ENCODE results near the gene KRTAP10-5. TPM values are rescaled to one million over a fixed set of nuclear protein-coding genes. Genes with fewer than 3 reads are reported as not detected.

Gene KRTAP10-5
- total RNA-seq, 1 experiment from 2014 or later, result not detected

GRCh38 chr21:44599264-44600029 lies 19.0 kb upstream of the KRTAP10-5 start (continued):
- TF ChIP-seq ZNF425 (CRISPR knock-in tag; conservative IDR thresholded peaks at IDR 0.05) (no peak), USF1 (CRISPR knock-in tag; IDR thresholded peaks at IDR 0.05) (no peak), STAT6 (CRISPR knock-in tag; conservative IDR thresholded peaks at IDR 0.05; ENCODE audit: low read depth) (no peak), SOX15 (CRISPR knock-in tag; IDR thresholded peaks at IDR 0.05) (no peak), CREB1 (CRISPR knock-in tag; IDR thresholded peaks at IDR 0.05) (no peak), ATF1 (CRISPR knock-in tag; IDR thresholded peaks at IDR 0.05) (no peak), E2F4 (CRISPR knock-in tag; IDR thresholded peaks at IDR 0.05; ENCODE audit: borderline replicate concordance, low read depth) (no peak)

GRCh38 chr21:44598061-44598460 lies 17.7 kb upstream of the KRTAP10-5 start:
- ATAC-seq (peak; percentile 49), DNase-seq (ENCODE audit: low spot score) (no peak)
- peaks cover 52% of the 10 kb centered on the region for H3K4me1 Mint-ChIP-seq
- TF ChIP-seq FOXP1 (CRISPR knock-in tag; IDR thresholded peaks at IDR 0.05; ENCODE audit: borderline replicate concordance) (no peak), ZNF396 (CRISPR knock-in tag; IDR thresholded peaks at IDR 0.05; ENCODE audit: borderline replicate concordance) (no peak), SP1 (CRISPR knock-in tag; conservative IDR thresholded peaks at IDR 0.05) (no peak)
- CTCF ChIA-PET, result no interaction called here
- H3K9me3 Mint-ChIP-seq, result no peaks in the 10 kb centered on the region
- no peak overlapping the region for H3K4me3 Mint-ChIP-seq
- POLR2A ChIA-PET, result no interaction called here
- peak overlapping the region; percentile 86 for H3K27ac Mint-ChIP-seq
- H3K36me3 Mint-ChIP-seq, result no peaks in the 10 kb centered on the region
- H3K27me3 Mint-ChIP-seq (ENCODE audit: low read depth), result no peaks in the 10 kb centered on the region; the same call in 1 of the 2 replicates

- no peak for ATAC-seq
- POLR2A ChIA-PET, result no interaction called here
- Mint-ChIP-seq H3K4me3 (no peak overlapping the region), H3K9me3 (no peaks in the 10 kb centered on the region), H3K27me3 (ENCODE audit: low read depth) (no peaks in the 10 kb centered on the region; the same call in 1 of the 2 replicates), H3K4me1 (peaks cover 52% of the 10 kb centered on the region), H3K36me3 (no peaks in the 10 kb centered on the region), H3K27ac (no peak overlapping the region)
- CTCF ChIA-PET, result interaction anchor here (1.4 kb wide), 1 partner anchor 108 kb away, joined by 3 read pairs; no protein-coding TSS in a partner anchor
- no peak for DNase-seq (ENCODE audit: low spot score)
- TF ChIP-seq ARID4B (CRISPR knock-in tag; IDR thresholded peaks at IDR 0.05; ENCODE audit: borderline replicate concordance), result no peak
- TF ChIP-seq ESRRA (CRISPR knock-in tag; IDR thresholded peaks at IDR 0.05; ENCODE audit: borderline replicate concordance), result no peak
- TF ChIP-seq ATF6 (CRISPR knock-in tag; IDR thresholded peaks at IDR 0.05), result no peak
Observed at GRCh38 chr21:44596068-44596725, 15.8 kb upstream of the KRTAP10-5 start.
